Omental fat pad (tissue), 4 donors: ENCODE results near the gene LSM3. TPM values are rescaled to one million over a fixed set of nuclear protein-coding genes. Genes with fewer than 3 reads are reported as not detected.
"Not testable (repeated sequence)": the region's sequence is repeated elsewhere in the genome, so short reads cannot be mapped to it uniquely, and the experiment has no call there.

ENCODE experiments used
- ATAC-seq: fragments of 150-250 bp; one replicate; pipeline ENCODE4 v1.9.1; 2016; ENCODE audit warnings: mild to moderate bottlenecking, moderate library complexity; ENCODE audit not compliant: low FRiP score
- DNase-seq: peaks from one replicate; pipeline ENCODE4 v3.0.0-alpha.2; 2019; ENCODE audit warnings: low spot score
- total RNA-seq, 4 donors: library from RNA; depleted of rRNA; stranded (reverse); fragments of >200 nt; gene quantifications; one replicate each; pipeline ENCODE4 v1.1.0, GENCODE V29; 2016
- TF ChIP-seq, protein P1 (sequence below), 3 donors: fragments of 450-650 bp; IDR thresholded peaks; one replicate each; pipeline ENCODE4 v1.5.1; 2016 to 2017; ENCODE audit warnings: antibody characterized with exemption in 3 of 3, mild to moderate bottlenecking in 3 of 3, moderate library complexity in 2 of 3

The LSM3 gene
- total RNA-seq, 4 donors from 2014 or later: 8.0 to 12.4 (median 10.9) TPM

DNA sequence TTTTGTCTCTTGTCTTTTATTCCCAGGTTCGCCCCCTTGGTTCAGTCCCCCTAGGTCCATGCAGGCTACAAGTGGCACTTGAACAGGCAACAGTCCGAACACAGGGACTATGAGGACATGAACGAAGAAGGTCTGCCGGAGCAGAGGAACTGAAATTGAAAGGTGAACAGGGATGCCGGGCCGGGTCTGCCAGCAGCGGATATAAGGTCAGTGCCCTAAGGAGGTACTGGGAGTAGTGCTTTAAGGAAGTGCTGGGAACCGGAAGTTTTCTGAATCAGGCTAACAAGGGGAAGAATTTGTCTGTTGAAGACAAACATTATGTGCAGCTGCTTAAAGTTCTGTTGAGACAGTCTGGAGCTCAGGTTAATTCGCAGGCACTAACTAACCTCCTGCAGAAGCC, 46.8 kb downstream of the LSM3 start:
- ATAC-seq (no peak), DNase-seq (no peak)
- TF ChIP-seq, protein P1, sequence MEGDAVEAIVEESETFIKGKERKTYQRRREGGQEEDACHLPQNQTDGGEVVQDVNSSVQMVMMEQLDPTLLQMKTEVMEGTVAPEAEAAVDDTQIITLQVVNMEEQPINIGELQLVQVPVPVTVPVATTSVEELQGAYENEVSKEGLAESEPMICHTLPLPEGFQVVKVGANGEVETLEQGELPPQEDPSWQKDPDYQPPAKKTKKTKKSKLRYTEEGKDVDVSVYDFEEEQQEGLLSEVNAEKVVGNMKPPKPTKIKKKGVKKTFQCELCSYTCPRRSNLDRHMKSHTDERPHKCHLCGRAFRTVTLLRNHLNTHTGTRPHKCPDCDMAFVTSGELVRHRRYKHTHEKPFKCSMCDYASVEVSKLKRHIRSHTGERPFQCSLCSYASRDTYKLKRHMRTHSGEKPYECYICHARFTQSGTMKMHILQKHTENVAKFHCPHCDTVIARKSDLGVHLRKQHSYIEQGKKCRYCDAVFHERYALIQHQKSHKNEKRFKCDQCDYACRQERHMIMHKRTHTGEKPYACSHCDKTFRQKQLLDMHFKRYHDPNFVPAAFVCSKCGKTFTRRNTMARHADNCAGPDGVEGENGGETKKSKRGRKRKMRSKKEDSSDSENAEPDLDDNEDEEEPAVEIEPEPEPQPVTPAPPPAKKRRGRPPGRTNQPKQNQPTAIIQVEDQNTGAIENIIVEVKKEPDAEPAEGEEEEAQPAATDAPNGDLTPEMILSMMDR (IDR thresholded peaks at IDR 0.05): no peak

DNA sequence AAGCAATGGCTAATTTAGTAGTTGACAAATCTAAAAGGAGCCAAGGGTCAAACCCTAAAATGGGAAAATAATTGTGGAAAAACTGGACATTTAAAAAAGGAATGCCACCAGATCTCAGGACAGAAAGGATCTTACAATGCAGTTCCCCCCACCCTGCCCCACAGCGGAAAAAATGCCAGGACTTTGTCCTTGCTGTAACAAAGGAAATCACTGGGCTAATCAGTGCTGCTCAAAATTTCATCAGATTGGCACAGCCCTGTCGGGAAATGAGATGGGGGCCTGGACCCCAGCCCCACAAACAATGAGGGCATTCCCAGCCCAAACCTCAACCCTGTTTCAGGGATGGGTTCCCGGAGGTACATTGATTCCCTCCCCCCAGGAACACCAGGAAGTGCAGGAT, 47.7 kb downstream of the LSM3 start:
- DNase-seq, ATAC-seq: not testable (repeated sequence)

DNA sequence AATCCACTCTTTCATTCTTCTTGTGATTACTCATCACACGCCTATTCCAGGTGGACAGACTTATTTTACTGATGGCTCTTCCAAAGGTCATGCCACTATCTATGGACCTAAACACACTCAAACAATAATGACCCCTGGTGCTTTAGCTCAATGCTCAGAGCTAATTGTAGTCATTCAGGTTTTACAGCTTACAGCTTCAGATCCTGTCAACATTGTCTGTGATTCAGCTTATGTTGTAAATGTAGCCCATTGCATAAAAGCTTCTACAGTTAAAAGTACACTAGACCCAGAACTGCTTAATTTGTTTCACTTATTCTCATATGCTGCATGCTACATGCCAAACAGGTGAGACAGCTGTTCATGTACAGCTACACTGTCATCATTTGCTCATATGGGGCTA, 49.2 kb downstream of the LSM3 start:
- TF ChIP-seq, protein P1 (IDR thresholded peaks at IDR 0.05): no peak
- no peak for ATAC-seq
- DNase-seq: no peak

DNA sequence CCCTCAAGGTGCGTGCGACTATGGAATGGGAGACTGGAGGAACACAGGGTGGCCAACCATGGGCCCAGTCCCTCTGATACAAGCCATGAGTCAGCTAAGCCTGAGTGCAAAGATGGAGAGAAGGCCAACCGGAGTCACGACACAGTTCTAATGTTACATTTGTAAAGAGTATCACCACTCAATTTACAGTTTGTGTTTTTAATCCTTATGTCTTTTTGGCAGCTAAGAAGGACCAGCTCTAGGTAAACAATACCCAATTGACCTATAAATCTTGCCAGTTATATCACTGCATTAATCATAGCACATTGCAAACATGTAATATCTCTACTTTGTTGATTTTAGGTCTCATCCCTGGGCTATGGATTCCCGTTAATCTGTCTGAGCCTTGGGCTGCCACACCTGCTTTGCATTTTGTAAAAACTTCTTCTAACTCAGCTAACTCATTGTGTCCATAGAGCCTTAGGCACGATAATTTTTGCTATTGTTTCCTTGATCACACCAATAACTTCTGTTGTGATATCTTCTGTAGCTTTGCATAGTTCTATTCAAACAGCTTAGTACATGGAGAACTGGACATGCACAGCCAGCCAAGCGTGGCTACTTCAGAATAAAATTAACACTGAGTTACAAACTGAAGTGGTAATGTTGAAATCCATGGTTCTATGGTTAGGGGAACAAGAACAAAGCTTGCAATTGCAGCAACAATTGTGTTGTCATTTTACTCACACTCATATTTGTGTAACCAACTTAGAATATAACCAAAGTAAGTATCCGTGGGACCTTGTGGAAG, 50.3 kb downstream of the LSM3 start:
- DNase-seq (no peak), ATAC-seq (no peak)
- TF ChIP-seq, protein P1 (IDR thresholded peaks at IDR 0.05): no peak

DNA sequence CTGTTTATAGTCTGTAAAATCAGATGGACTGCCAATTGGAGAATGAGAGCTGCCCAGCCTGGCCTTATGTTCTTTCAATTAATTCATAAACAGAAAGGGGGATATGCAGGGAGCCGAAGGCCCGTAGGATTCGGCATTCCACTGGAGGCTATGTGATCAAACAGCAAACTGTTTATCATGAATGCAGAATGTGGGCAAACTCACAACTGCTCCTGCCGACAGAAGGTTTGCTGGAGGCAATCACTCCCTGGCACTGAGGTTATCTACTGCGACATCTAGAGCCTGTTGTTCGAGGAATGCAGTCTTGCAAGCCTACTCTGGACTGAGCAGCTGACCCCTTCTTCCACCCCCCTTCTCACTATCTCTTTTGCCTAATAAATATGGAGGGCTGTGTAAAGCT, 51.1 kb downstream of the LSM3 start:
- DNase-seq, ATAC-seq: not testable (repeated sequence)

DNA sequence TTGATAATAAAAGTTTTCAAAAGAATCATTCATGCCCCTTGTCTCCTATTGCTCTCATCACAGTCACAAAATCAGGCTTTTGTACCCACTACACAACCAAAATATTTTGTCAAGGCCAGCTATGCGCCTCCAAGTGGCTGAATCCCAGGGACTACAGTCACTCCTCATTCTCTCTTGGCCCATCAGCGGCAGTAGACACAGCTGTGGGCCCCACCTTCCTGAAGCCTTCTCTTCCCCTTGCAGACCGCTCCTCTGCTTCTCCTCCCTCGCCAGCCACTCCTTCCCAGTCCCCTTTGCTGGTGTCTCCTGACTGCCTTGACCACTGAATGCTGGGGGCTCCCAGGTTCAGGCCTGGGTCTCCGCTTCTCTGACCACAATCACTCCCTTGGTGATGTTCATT, 52.1 kb downstream of the LSM3 start:
- no peak for DNase-seq
- TF ChIP-seq, protein P1 (IDR thresholded peaks at IDR 0.05): no peak
- ATAC-seq: no peak

DNA sequence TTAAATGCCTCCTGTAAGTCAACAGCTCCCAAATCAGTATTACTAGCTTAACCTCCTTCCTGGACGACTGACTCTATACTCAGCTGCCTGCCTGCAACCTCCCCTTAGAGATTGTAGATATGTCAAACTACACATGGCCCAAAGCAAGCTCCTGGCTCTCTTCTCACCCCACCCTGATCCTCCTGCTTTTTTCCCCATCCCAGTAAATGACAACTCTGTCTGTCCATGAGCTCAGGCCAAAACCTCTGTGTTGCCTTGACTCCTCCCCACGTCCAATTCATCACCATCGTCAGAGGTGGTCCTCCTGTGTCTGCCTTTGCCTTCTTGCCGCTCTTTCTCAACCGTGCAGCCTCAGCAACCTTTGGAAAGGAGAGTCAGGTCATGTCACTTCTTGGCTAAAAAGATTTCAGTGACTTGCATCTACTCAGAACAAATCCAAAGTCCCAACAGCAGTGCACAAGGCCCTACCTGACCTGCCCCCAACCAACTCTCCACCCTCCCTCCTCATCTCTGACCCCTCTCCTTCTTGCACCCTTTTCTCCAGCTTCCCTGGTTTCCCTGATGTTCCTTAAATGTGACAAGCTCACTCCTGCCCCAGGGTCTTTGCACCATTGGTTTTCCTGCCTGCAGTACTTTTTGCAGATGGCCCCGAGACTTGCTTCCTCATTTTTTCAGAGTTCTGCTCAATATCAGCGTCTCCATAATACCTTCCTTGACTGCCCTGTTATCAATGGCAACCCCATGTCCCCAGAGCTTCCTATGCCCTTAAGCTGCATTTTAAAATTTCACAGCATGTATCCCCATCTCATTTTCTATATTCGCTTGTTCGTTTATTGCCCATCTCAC, 52.8 kb downstream of the LSM3 start:
- ATAC-seq: no peak
- TF ChIP-seq, protein P1 (IDR thresholded peaks at IDR 0.05): no peak
- no peak for DNase-seq
